Inferior parietal cortex (tissue), 1 donor: ENCODE data around the gene AGK.

ENCODE experiments used
- DNase-seq: peaks from one replicate; pipeline ENCODE4 v3.0.0-alpha.2; 2016; ENCODE audit errors: extremely low spot score

Gene AGK, protein sequence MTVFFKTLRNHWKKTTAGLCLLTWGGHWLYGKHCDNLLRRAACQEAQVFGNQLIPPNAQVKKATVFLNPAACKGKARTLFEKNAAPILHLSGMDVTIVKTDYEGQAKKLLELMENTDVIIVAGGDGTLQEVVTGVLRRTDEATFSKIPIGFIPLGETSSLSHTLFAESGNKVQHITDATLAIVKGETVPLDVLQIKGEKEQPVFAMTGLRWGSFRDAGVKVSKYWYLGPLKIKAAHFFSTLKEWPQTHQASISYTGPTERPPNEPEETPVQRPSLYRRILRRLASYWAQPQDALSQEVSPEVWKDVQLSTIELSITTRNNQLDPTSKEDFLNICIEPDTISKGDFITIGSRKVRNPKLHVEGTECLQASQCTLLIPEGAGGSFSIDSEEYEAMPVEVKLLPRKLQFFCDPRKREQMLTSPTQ

GRCh38 chr7:141551094-141551781 is at the start of gene AGK:
AGK (plus strand) TSS chr7:141551410; CDS start chr7:141555467, 4,057 bp downstream.
- peak; percentile 78 for DNase-seq

DNA sequence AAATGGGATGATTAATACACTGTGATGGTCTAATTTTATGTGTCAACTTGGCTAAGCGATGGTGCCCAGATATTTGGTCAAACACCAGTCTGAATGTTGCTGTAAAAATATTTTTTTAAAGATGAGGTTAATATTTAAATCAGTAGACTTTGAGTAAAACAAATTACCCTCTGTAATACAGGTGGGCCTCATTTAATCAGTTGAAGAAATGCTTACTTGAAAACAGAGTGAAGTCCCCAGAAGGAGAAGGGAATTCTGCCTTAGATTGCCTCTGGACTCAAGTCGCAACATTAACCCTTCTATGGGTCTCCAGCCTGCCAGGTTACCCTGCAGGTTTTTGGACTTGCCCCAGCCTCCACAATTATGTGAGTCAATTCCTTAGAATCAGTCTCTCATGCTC is 49.8 kb upstream of the AGK start:
- DNase-seq: no peak

DNA sequence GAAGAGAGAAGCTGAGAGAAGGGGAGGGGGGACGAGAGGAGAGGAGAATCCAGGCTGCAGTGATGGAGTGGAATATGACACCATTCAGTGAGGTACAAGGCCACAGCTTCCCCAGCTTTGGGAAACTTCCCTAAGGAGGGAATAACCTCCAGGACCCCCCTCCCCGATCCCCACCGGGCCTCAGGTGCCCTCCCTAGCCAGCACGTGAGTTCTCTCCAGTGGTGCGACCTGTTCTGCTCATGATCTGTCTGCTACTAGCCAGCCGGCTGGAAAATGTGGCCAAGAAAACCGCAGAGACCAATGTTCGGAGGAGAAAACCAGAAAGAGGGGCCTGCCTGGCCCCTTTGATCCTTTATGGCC is 39.9 kb upstream of the AGK start:
- no peak for DNase-seq

DNA sequence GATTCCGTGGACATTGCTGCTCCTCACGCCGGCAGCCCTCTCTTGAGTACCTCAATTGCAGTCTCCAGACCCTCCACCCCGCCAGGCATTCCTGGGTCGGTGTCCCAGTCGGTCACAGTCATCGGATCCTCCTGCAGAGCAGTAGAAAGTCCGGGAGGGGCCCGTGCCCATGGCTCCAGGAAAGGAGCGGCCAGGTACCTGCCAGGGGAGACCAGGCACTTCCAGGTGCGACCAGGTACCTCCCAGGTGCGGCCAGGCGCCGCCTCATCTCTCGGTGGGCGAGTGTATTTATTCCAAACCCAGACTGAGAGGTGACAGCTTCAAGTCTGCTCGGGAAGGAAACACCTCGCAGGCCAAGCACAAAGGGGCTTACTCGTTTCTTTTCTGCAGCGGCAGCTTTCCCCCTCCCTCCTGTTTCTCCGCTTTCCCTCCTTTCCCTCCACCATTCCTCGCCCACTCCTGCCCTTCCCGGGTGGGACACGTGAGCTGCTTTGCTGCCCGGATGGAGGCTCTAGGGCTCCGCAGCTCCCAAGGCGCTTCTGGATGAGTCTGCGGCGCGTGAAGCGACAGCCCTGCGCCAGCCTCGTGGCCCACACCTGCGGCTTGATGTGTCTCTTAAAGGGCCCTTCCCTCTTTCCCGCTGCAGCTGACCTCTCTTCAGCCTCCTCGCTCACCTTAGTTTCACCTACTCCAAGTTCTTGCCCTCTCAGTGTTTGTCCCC is 39.4 kb upstream of the AGK start:
- DNase-seq: no peak

DNA sequence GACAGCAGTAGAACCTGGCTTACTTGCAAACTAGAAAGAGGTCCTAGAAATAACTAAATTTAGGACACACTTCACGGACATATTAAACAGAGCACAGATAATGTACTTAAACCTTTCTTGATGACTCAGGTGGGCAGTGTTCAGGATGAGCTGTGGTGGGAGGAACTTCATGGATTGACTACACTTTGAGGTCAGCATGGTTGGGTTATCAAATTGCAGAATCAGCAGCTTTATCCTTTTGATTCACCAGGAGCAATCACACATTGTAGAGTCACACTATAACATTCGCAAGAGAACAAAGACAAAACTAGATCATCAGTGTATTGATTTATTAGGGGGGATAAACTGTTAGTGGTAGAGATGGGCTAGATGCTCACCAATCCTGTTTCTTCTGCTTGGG is 38.6 kb upstream of the AGK start:
- no peak for DNase-seq

DNA sequence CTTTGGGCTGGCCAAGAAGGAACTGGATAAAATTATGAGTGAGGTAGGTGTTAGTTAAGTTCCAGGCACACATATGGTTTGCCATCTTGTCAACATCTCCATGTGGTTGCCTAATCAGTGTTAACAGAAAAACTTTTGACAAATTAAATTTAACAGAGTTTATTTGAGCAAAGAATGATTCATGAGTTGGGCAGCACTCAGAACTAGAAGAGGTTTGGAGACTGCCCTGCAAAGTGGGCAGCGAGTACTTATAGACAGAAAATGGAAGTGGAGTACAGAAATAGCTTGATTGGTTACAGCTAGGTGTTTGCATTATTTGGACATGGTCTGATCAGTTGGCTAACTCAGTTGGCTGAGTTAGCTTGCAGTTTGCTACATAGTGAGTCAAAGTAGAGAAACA is 37.5 kb upstream of the AGK start:
- DNase-seq: no peak

DNA sequence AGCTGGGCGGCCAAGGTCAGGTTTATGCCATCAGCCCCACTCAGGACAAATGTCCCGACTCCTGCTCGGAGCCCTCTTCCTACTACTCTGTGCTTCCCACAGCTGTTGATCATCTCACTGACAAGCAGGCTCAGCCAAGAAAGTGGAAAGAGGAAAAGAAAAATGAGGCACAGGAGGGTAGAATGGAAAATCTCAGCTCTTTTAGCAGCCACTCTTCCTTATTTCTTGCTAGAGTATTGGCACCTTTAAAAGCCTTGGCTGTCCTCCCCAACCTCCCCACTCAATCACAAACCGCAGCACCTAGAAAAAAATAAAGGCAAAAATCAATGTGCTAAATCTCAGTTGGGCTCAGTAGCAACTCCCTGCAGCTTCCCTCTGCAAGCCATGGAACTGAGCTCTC is 35.3 kb upstream of the AGK start:
- no peak for DNase-seq

DNA sequence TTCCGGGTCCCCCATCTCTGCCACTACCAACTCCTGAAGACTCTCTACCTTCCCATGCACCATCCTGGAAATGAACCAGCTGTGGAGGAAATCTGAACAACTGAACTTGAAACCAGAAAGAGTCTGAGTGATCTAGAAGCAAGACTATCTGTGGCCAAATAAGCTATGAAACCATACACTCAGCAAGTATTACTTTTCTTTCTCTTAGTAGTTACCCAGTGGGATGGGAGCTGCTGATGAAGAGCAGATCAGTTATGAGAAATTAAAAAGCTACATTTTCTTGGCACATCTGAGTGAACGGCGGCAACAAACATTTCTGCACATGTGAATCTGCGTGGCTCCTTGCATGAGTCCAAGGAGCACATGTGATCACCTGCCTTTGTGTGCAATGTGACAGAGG is 31.6 kb upstream of the AGK start:
- DNase-seq: no peak

DNA sequence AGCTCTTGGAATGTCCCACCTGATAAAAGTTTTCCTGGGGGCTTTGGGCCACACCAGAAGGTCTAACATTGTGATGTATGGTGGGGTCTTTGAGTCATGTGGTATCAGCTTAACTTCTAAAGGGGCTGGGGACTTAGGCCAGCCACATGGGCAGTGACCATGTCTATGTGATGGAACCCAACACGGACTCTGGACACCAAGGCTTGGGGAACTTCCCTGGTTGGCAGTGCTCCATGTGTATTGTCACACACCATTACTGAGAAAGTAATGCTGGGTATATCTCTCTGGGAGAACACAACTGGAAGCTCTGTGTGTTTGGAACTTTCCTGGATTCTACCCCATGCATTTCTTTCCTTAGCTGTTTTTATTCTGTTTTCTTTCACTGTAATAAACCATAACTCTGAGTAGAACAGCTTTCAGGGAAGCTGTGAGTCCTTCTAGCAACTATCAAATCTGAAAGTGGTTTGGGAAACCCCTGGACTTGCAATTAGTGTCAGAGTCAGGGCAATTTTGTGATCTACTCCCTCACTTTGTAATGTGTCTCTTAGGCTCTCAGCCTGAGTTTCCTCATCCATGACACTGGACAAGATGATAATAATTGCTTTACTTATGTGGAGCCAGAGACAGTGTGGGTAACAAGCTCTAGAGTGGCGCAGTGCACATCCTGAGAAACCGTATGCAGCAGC is 28.4 kb upstream of the AGK start:
- DNase-seq: no peak

- no peak for DNase-seq
These were observed 25.2 kb upstream of the AGK start for GRCh38 chr7:141525973-141526514.

GRCh38 chr7:141527076-141527475 is 24.1 kb upstream of the AGK start:
- no peak for DNase-seq

DNA sequence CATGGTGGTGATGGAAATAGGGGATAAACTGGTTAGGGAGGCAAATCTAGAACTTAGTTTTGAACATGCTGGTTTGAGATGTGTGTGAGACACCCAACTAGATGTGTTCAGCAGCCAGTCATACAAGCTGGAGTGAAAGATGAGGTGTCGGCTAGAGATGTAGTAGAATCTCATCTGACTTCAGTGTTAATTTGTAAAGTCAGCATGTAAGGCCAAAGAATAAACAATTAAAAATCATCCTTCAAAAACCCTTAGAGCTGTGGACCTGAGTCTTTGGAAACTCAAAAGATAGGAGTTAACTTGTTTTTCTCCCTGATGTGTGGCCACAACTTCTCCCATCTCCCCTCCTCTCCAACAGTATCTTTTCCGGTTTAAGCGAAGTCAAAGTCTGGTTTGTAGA is 22.8 kb upstream of the AGK start:
- no peak for DNase-seq

DNA sequence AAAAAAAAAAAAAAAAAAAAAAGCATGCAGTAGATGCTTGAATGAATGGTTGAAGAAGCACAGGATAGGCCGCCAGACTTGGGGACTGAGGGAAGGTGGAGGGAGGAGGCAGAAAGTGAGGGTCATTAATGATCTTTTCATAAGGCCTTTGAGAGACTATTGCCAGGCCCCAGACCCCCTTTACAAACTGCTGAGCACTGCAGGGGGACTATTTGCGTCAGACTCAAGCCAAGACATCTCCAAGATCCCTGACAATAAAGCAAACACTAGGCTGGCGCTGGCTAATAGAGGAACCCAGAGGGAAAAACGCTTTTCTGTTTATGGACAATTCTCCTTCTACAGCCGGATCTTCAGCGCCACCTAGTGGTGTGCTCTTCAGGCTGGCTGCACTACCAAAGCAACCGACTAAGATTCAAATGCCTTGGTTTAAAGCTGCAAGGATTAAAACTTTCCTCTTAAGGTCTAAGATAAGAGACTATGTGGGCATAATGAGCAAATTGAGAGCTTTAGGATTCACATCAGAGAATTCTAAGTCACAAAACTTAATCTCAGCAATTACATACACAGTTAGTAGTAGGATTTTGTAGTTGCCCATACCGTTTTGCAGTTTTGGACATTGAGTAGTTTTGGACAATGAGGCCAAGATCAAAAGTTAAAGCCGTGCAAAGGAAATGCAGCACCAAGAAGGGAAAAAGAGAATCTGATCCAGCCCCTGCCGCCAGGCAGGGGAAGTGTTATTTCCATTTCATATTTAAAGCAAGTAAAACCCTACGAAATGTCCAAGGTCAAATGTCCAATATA is 17.9 kb upstream of the AGK start:
- peak; percentile 95 for DNase-seq

- DNase-seq: no peak
These were observed 16.2 kb upstream of the AGK start for GRCh38 chr7:141534757-141535737.

DNA sequence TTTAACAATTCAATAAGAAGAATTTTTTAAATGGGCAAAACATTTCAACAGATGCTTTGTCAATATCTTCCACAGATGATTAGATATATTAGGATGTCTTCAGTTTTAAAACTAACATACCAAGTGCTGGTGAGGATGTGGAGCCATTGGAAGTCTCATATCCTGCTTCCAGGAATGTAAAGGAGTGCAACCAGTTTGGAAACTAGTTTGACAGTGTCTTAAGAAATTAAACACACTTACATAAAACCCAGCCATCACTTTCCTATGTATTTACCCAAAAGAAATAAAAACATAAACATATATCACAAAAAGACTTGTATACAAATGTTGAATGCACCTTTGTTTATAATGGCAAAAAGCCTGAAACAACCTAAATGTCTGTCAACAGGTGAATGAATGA is 13.3 kb upstream of the AGK start:
- no peak for DNase-seq

DNA sequence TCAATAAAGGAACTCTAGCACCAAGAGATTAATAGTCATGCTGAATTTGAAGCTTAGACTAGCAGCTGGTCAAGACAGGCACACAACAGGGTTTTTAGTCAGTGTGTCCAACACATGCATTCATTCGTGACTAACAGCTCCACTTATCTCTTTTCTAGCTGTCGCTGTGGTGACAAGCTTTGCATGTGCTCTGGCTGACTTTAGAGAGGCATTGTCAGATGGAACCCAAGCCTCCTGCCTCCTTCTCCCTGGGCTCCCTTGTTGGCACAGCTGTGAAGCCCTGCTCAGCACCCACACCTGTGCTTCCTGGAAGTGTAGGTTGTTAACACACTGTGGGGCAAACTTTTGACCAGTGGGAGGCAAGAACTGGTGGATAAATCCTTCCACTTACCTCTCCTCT is 9.8 kb upstream of the AGK start:
- no peak for DNase-seq

GRCh38 chr7:141544831-141545230 is 6.4 kb upstream of the AGK start:
- DNase-seq: no peak

GRCh38 chr7:141549582-141549981 is 1.6 kb upstream of the AGK start:
- no peak for DNase-seq

GRCh38 chr7:141550386-141551093 is 670 bp upstream of the AGK start:
- DNase-seq: peak; percentile 34
